K562 treated with DMSO at 1 percent for 48 hours (cell line): ENCODE results near the gene DEFB110. TPM values are rescaled to one million over a fixed set of nuclear protein-coding genes. Genes with fewer than 3 reads are reported as not detected.

Experiments
- total RNA-seq: library from RNA; unstranded; fragments of 300-600 nt; gene quantifications from 2 replicates; pipeline ENCODE4 v1.2.3, GENCODE V29; 2022; ENCODE audit warnings: low replicate concordance; ENCODE audit errors: extremely low read depth

Gene DEFB110
- total RNA-seq = not detected in 2 replicates

DNA sequence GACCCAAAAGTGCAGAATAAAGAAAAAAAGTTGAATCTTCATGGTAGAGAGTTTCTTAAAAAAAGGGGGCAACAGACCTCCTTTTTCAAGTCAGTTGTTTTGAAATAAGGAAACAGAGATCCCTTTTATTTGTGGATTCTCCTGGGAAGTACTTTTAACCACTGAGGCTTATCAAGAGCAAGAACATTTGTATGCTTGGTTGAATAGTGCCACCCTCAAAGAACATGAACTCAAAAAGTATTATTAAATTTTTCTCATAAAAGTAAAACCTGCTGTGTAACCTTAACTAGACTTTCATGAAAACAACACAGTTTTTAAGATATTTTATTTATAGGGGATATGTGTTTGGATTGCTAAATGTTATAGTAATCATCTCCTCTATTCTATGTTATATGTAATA is at the start of gene DEFB110:
DEFB110 (minus strand) TSS at position 101 of the 400 bp plus-strand sequence; CDS start at position 42, 59 bp downstream.

DNA sequence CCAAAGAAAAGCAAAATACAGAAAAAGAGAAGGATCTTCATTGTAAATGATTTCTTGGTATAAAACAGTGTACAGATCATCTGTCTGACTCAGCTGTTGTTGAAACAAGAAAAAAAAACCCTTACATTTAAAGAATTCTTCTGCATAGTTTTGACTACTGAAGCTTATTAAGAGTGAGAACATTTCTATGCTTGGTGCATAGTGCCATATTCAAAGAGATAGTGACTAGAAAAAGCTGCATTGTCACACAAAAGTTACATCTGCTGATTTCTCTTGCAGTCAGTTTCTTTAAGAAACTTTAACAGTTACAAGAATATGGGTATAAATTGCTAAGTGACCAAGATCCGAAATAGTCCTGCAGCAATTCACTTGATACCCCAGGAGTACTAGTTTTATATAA is 28.0 kb upstream of the DEFB110 start, which contains the start of gene DEFB112:
DEFB112 (minus strand) TSS at position 101 of the 400 bp plus-strand sequence; CDS start at position 41, 60 bp downstream.

GRCh38 chr6:49969605-49970004 is 52.2 kb downstream of the DEFB110 start, which contains the start of gene DEFB113:
Gene DEFB113 (minus strand): TSS chr6:49969625. CDS start chr6:49969625, 0 bp downstream.

Other genes with a start within 250 kb of the DEFB110 start
- gene PGK2, start 234.7 kb downstream of the DEFB110 start, total RNA-seq = not detected in 2 replicates
- not detected in 2 replicates for gene CRISP1, start 155.5 kb downstream of the DEFB110 start, total RNA-seq
- not detected in 2 replicates for gene DEFB114, start 57.8 kb downstream of the DEFB110 start, total RNA-seq
- gene DEFB113, start 52.4 kb downstream of the DEFB110 start, total RNA-seq = not detected in 2 replicates
- gene DEFB112, start 27.9 kb upstream of the DEFB110 start, total RNA-seq = not detected in 2 replicates